Measurements from ENCODE around the gene FAXC. TPM values are rescaled to one million over a fixed set of nuclear protein-coding genes. Genes with fewer than 3 reads are reported as not detected.

FAXC gene
- total and polyA plus RNA-seq, 2 of the 13 experiments (the other 11 are each of a cell fraction or from before 2014, with no cell fraction given): 0.11 to 0.63 TPM

DNA sequence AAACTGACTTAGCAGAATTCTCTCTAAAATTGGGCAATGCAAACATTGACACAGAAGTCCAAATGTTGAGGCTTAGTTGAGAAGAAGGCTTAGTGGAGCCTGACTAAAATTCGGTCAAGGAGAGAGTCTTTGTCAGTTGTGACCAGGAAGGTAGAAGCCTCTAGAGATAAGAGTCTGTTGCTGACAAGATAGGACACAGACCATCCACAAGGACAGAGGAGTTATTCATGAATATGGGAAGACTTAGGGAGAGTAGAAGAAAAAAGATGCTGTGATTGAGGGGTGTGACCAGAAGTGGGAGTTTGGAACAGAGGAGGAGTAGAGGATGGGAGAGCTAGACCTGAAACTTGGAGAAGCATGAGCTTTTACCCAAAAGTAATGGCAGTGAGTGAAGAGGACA lies 7.2 kb upstream of the FAXC start:
- TF ChIP-seq, protein P1, sequence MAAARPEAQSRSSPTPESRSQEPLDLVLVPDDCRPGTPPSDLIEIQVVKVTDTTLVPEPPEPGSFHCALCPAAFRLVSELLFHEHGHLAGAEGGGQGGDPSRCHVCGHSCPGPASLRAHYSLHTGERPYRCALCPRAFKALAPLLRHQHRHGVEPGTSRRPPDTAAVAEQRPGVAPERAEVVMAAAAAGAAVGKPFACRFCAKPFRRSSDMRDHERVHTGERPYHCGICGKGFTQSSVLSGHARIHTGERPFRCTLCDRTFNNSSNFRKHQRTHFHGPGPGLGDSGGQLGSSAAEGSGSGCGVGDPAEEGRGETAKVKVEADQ (CRISPR knock-in tag; IDR thresholded peaks at IDR 0.05; ENCODE audit: borderline replicate concordance): no peak
- TF ChIP-seq ZNF605 (CRISPR knock-in tag; IDR thresholded peaks at IDR 0.05) (no peak), ELF1 (CRISPR knock-in tag; IDR thresholded peaks at IDR 0.05) (no peak), ZNF143 (CRISPR knock-in tag; IDR thresholded peaks at IDR 0.05) (no peak), SNAPC2 (CRISPR knock-in tag; IDR thresholded peaks at IDR 0.05) (no peak)
- TF ChIP-seq, protein P2, sequence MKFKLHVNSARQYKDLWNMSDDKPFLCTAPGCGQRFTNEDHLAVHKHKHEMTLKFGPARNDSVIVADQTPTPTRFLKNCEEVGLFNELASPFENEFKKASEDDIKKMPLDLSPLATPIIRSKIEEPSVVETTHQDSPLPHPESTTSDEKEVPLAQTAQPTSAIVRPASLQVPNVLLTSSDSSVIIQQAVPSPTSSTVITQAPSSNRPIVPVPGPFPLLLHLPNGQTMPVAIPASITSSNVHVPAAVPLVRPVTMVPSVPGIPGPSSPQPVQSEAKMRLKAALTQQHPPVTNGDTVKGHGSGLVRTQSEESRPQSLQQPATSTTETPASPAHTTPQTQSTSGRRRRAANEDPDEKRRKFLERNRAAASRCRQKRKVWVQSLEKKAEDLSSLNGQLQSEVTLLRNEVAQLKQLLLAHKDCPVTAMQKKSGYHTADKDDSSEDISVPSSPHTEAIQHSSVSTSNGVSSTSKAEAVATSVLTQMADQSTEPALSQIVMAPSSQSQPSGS (CRISPR knock-in tag; IDR thresholded peaks at IDR 0.05): no peak
- H3K79me2 ChIP-seq (ENCODE audit: insufficient read depth, low read length): no peaks in the 10 kb centered on the region
- no peak overlapping the region for H3K4me2 ChIP-seq (ENCODE audit: low read depth, low read length)
- H3K36me3 ChIP-seq (replicated peaks in 1 of 2; ENCODE audit: control insufficient read depth in 1 of 2, insufficient read depth in 2 of 2, low read length in 2 of 2): no peaks in the 10 kb centered on the region
- in situ Hi-C loops (cut with HindIII; ENCODE audit: extremely low pct_ligation_motif_present, low pct_unique_long_range_greater_than_20kb) (no loop called here), intact Hi-C loops (cut with micrococcal nuclease; ENCODE audit: unreplicated experiment) (no loop called here)
- ATAC-seq (no peak), FAIRE-seq (no peak), DNase-seq (ENCODE audit: low spot score) (no peak)
- H3K9me3 ChIP-seq (ENCODE audit: low read length): no peaks in the 10 kb centered on the region
- no peak overlapping the region for H3K4me3 ChIP-seq (replicated peaks in 1 of 3; ENCODE audit: insufficient read depth in 1 of 3, low read depth in 2 of 3, low read length in 3 of 3)
- H3K27ac ChIP-seq (ENCODE audit: extremely low read length, insufficient read depth, low read length): no peak overlapping the region
- H3K9ac ChIP-seq (ENCODE audit: insufficient read depth, low read depth, low read length): no peak overlapping the region
- H2AFZ ChIP-seq (ENCODE audit: low read length): no peak overlapping the region
- ChIA-PET POLR2A (no interaction called here), CTCF (ENCODE audit: low intra/inter-chr PET ratio, low total read pairs) (no interaction called here)
- no TSS peak for BruUV-seq (replicated peaks)
- H3K27me3 ChIP-seq (ENCODE audit: control insufficient read depth in 1 of 2, insufficient read depth in 2 of 2, low read length in 2 of 2): peaks cover 0 to 7% of the 10 kb centered on the region in 2 experiments; a peak in 1 of 5 replicates
- no peaks in the 10 kb centered on the region for H4K20me1 ChIP-seq (ENCODE audit: insufficient read depth, low read length)
- no peaks in the 10 kb centered on the region for H3K4me1 ChIP-seq (ENCODE audit: insufficient read depth, low read length)
- 0% methylated on average over 1 of the region's 1 CpG for WGBS (ENCODE audit: low lambda C conversion rate)

DNA sequence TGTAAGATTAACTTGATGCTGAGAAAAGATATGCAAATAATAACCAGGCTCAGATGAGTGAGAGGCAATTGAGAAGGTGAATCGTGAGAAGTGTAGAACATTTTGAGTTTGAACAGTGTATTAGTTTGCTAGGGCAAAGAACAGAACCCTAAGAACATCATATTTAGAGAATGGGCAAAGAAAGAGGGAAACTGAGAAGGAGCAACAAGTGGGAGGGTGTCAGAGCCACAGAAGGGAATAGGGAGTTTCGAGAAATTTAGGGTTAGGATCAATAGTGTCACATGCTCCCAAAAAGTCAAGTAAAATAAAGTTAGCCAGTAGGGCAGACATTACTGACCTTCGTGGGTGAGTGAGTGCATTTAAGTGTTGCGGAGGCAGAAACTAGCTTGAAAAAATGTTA lies 5.5 kb upstream of the FAXC start:
- H3K9ac ChIP-seq (ENCODE audit: insufficient read depth, low read depth, low read length): no peak overlapping the region
- no peak for ATAC-seq
- no TSS peak for BruUV-seq (replicated peaks)
- no peak overlapping the region for H2AFZ ChIP-seq (ENCODE audit: low read length)
- H3K9me3 ChIP-seq (ENCODE audit: low read length): no peaks in the 10 kb centered on the region
- in situ Hi-C loops (cut with HindIII; ENCODE audit: extremely low pct_ligation_motif_present, low pct_unique_long_range_greater_than_20kb) (no loop called here), intact Hi-C loops (cut with micrococcal nuclease; ENCODE audit: unreplicated experiment) (no loop called here)
- FAIRE-seq: no peak
- CTCF ChIA-PET (ENCODE audit: low intra/inter-chr PET ratio, low total read pairs): no interaction called here
- H3K4me2 ChIP-seq (ENCODE audit: low read depth, low read length): no peak overlapping the region
- POLR2A ChIA-PET: no interaction called here
- H3K27ac ChIP-seq (ENCODE audit: extremely low read length, insufficient read depth, low read length): no peak overlapping the region
- DNase-seq (ENCODE audit: low spot score): no peak
- no peaks in the 10 kb centered on the region for H4K20me1 ChIP-seq (ENCODE audit: insufficient read depth, low read length)
- H3K36me3 ChIP-seq (replicated peaks in 1 of 2; ENCODE audit: control insufficient read depth in 1 of 2, insufficient read depth in 2 of 2, low read length in 2 of 2): no peaks in the 10 kb centered on the region
- H3K27me3 ChIP-seq (ENCODE audit: control insufficient read depth in 1 of 2, insufficient read depth in 2 of 2, low read length in 2 of 2): peaks cover 0 to 21% of the 10 kb centered on the region in 2 experiments; a peak in 3 of 5 replicates
- H3K79me2 ChIP-seq (ENCODE audit: insufficient read depth, low read length): no peaks in the 10 kb centered on the region
- 12% methylated on average over 4 of the region's 4 CpGs for WGBS (ENCODE audit: low lambda C conversion rate)
- no peak overlapping the region for H3K4me3 ChIP-seq (replicated peaks in 1 of 3; ENCODE audit: insufficient read depth in 1 of 3, low read depth in 2 of 3, low read length in 3 of 3)
- H3K4me1 ChIP-seq (ENCODE audit: insufficient read depth, low read length): peaks cover 8% of the 10 kb centered on the region
- TF ChIP-seq RELA (CRISPR knock-in tag; IDR thresholded peaks at IDR 0.05) (no peak), ZNF773 (CRISPR knock-in tag; IDR thresholded peaks at IDR 0.05; ENCODE audit: borderline replicate concordance) (no peak), ZNF788 (CRISPR knock-in tag; IDR thresholded peaks at IDR 0.05; ENCODE audit: borderline replicate concordance) (no peak), SP140L (CRISPR knock-in tag; IDR thresholded peaks at IDR 0.05; ENCODE audit: borderline replicate concordance) (no peak), ZNF781 (CRISPR knock-in tag; IDR thresholded peaks at IDR 0.05; ENCODE audit: borderline replicate concordance, not compliant biosample characterization) (no peak), ZNF10 (CRISPR knock-in tag; IDR thresholded peaks at IDR 0.05; ENCODE audit: borderline replicate concordance, low read depth) (no peak), ZNF816 (CRISPR knock-in tag; IDR thresholded peaks at IDR 0.05; ENCODE audit: borderline replicate concordance) (no peak), ZSCAN9 (CRISPR knock-in tag; IDR thresholded peaks at IDR 0.05; ENCODE audit: borderline replicate concordance) (no peak), CHCHD3 (CRISPR knock-in tag; IDR thresholded peaks at IDR 0.05) (no peak)
- TF ChIP-seq, protein P3, sequence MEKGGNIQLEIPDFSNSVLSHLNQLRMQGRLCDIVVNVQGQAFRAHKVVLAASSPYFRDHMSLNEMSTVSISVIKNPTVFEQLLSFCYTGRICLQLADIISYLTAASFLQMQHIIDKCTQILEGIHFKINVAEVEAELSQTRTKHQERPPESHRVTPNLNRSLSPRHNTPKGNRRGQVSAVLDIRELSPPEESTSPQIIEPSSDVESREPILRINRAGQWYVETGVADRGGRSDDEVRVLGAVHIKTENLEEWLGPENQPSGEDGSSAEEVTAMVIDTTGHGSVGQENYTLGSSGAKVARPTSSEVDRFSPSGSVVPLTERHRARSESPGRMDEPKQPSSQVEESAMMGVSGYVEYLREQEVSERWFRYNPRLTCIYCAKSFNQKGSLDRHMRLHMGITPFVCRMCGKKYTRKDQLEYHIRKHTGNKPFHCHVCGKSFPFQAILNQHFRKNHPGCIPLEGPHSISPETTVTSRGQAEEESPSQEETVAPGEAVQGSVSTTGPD (CRISPR knock-in tag; IDR thresholded peaks at IDR 0.05): no peak
- TF ChIP-seq, protein P4, sequence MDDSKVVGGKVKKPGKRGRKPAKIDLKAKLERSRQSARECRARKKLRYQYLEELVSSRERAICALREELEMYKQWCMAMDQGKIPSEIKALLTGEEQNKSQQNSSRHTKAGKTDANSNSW (CRISPR knock-in tag; IDR thresholded peaks at IDR 0.05; ENCODE audit: borderline replicate concordance): no peak
